H9 (cell line): Measurements from ENCODE around the gene CFL1. TPM values are rescaled to one million over a fixed set of nuclear protein-coding genes. Genes with fewer than 3 reads are reported as not detected.

ENCODE experiments used
- DNase-seq: peaks from one replicate; pipeline ENCODE4 v3.0.0-alpha.2; 2017
- H2AFZ ChIP-seq: one replicate; pipeline ENCODE4 v1.6.1; 2013; ENCODE audit warnings: mild to moderate bottlenecking, low read length, control low read depth, moderate library complexity
- H2AK5ac ChIP-seq: 2 replicates; pipeline ENCODE4 v1.6.1; 2013; ENCODE audit warnings: low read length, control low read depth, mixed read lengths; ENCODE audit not compliant: insufficient read length
- H2BK120ac ChIP-seq: one replicate; pipeline ENCODE4 v1.6.1; 2013; ENCODE audit warnings: low read depth, mild to moderate bottlenecking, low read length, control low read depth, inconsistent platforms; ENCODE audit not compliant: poor library complexity, severe bottlenecking
- H2BK12ac ChIP-seq: 2 replicates; pipeline ENCODE4 v1.6.1; 2013; ENCODE audit warnings: low read length, control low read depth, mixed read lengths, low read depth; ENCODE audit not compliant: insufficient read length
- H2BK15ac ChIP-seq: 2 replicates; pipeline ENCODE4 v1.6.1; 2013; ENCODE audit warnings: low read depth, low read length, control low read depth
- H2BK20ac ChIP-seq: one replicate; pipeline ENCODE4 v1.6.1; 2013; ENCODE audit warnings: low read depth, mild to moderate bottlenecking, low read length, control low read depth, inconsistent platforms; ENCODE audit not compliant: poor library complexity, severe bottlenecking
- H2BK5ac ChIP-seq: 2 replicates; pipeline ENCODE4 v1.6.1; 2013; ENCODE audit warnings: low read length, control low read depth, mixed read lengths; ENCODE audit not compliant: insufficient read length
- H3K14ac ChIP-seq: 2 replicates; pipeline ENCODE4 v1.6.1; 2013; ENCODE audit warnings: low read length, control low read depth; ENCODE audit not compliant: insufficient read depth
- H3K18ac ChIP-seq: 2 replicates; pipeline ENCODE4 v1.6.1; 2013; ENCODE audit warnings: low read depth, mild to moderate bottlenecking, mixed read lengths, low read length, control low read depth; ENCODE audit not compliant: insufficient read length
- H3K23ac ChIP-seq: 2 replicates; pipeline ENCODE4 v1.6.1; 2013; ENCODE audit warnings: low read length, control low read depth, mixed read lengths, low read depth; ENCODE audit not compliant: insufficient read length
- H3K23me2 ChIP-seq: 2 replicates; pipeline ENCODE4 v1.6.1; 2013; ENCODE audit warnings: low read depth, mild to moderate bottlenecking, mixed read lengths, low read length, control low read depth; ENCODE audit not compliant: insufficient read length, poor library complexity, severe bottlenecking
- H3K27ac ChIP-seq: 2 replicates; pipeline ENCODE4 v1.5.1; 2013; ENCODE audit warnings: low read length, control low read depth, mixed read lengths, low read depth; ENCODE audit not compliant: insufficient read length
- H3K27me3 ChIP-seq: 2 replicates; pipeline ENCODE4 v1.6.1; 2013; ENCODE audit warnings: low read length, control low read depth, inconsistent platforms; ENCODE audit not compliant: insufficient read depth
- H3K4ac ChIP-seq: 2 replicates; pipeline ENCODE4 v1.6.1; 2013; ENCODE audit warnings: low read depth, mild to moderate bottlenecking, control low read depth, inconsistent platforms, low read length, moderate library complexity
- H3K4me1 ChIP-seq: 2 replicates; pipeline ENCODE4 v1.6.1; 2013; ENCODE audit warnings: low read length, control low read depth, inconsistent platforms; ENCODE audit not compliant: insufficient read depth
- H3K4me2 ChIP-seq: 2 replicates; pipeline ENCODE4 v1.6.1; 2013; ENCODE audit warnings: low read length, control low read depth, mixed read lengths; ENCODE audit not compliant: insufficient read length, insufficient read depth
- H3K56ac ChIP-seq: 2 replicates; pipeline ENCODE4 v1.6.1; 2013; ENCODE audit warnings: low read depth, mild to moderate bottlenecking, mixed read lengths, low read length, control low read depth; ENCODE audit not compliant: insufficient read length
- H3K79me1 ChIP-seq: 2 replicates; pipeline ENCODE4 v1.6.1; 2013; ENCODE audit warnings: low read depth, mild to moderate bottlenecking, moderate library complexity, low read length, control low read depth, inconsistent platforms; ENCODE audit not compliant: insufficient read depth, poor library complexity, severe bottlenecking
- H3K79me2 ChIP-seq: 2 replicates; pipeline ENCODE4 v1.6.1; 2013; ENCODE audit warnings: low read length, control low read depth, inconsistent platforms; ENCODE audit not compliant: insufficient read depth
- H3K9ac ChIP-seq: 2 replicates; pipeline ENCODE4 v1.6.1; 2013; ENCODE audit warnings: low read length, control low read depth, mixed read lengths; ENCODE audit not compliant: insufficient read length; ENCODE audit errors: extremely low read depth
- H3K9me3 ChIP-seq: one replicate; pipeline ENCODE4 v1.6.1; 2013; ENCODE audit warnings: low read depth, low read length, inconsistent platforms; ENCODE audit not compliant: control insufficient read depth
- H3T11ph ChIP-seq: one replicate; pipeline ENCODE4 v1.6.1; 2013; ENCODE audit warnings: mild to moderate bottlenecking, low read length, control low read depth, inconsistent platforms
- H4K20me1 ChIP-seq: one replicate; pipeline ENCODE4 v1.6.1; 2013; ENCODE audit not compliant: control insufficient read depth, insufficient read length, insufficient read depth
- H4K5ac ChIP-seq: 2 replicates; pipeline ENCODE4 v1.6.1; 2013; ENCODE audit warnings: low read depth, mild to moderate bottlenecking, mixed read lengths, low read length, control low read depth; ENCODE audit not compliant: insufficient read length
- H4K8ac ChIP-seq: replicated peaks from 2 replicates; pipeline ENCODE4 v1.6.1; 2013; ENCODE audit warnings: low read length, control low read depth, mixed read lengths, low read depth; ENCODE audit not compliant: insufficient read length
- H4K91ac ChIP-seq: 2 replicates; pipeline ENCODE4 v1.6.1; 2013; ENCODE audit warnings: low read depth, mild to moderate bottlenecking, moderate library complexity, mixed read lengths, low read length, control low read depth; ENCODE audit not compliant: insufficient read length
- H3K27ac Mint-ChIP-seq, 3 experiments: 2 replicates in 2 of 3; 3 replicates in 1 of 3; pipeline ENCODE4 v1.8.0; 2020 to 2021; ENCODE audit warnings: mixed read lengths in 3 of 3, mild to moderate bottlenecking in 1 of 3, moderate library complexity in 1 of 3
- H3K27me3 Mint-ChIP-seq: 2 replicates; pipeline ENCODE4 v1.8.0; 2021; ENCODE audit warnings: low read depth, mild to moderate bottlenecking, moderate library complexity, mixed read lengths
- H3K36me3 Mint-ChIP-seq, 3 experiments: 2 replicates in 2 of 3; 3 replicates in 1 of 3; pipeline ENCODE4 v1.8.0; 2020 to 2021; ENCODE audit warnings: low read depth in 3 of 3, mixed read lengths in 3 of 3; ENCODE audit not compliant: insufficient read depth in 1 of 3
- H3K4me1 Mint-ChIP-seq, 2 experiments: 2 replicates each; pipeline ENCODE4 v1.8.0; 2020; ENCODE audit warnings: mixed read lengths in 2 of 2
- H3K4me3 Mint-ChIP-seq, 2 experiments: 2 replicates in 1 of 2; 3 replicates in 1 of 2; pipeline ENCODE4 v1.8.0; 2020 to 2021; ENCODE audit warnings: mild to moderate bottlenecking in 2 of 2, mixed read lengths in 2 of 2, moderate library complexity in 1 of 2
- H3K9me3 Mint-ChIP-seq, 2 experiments: 2 replicates in 1 of 2; 3 replicates in 1 of 2; pipeline ENCODE4 v1.8.0; 2020; ENCODE audit warnings: mild to moderate bottlenecking in 2 of 2, mixed read lengths in 2 of 2, moderate library complexity in 1 of 2
- CTCF ChIP-seq: fragments of 200-600 bp; sonication (generic); conservative IDR thresholded peaks from 3 replicates; pipeline ENCODE4 v1.8.0; 2021; ENCODE audit warnings: antibody characterized with exemption, mild to moderate bottlenecking
- WGBS: extraction: QIAGEN DNeasy Blood & Tissue Kit; methylation state at CpG from one replicate; pipeline ENCODE4 v1.1.7; 2013; ENCODE audit warnings: missing lambda C conversion rate, low lambda C conversion rate, mixed read lengths; ENCODE audit not compliant: insufficient read length; ENCODE audit errors: extremely low coverage; 5-methylcytosine and 5-hydroxymethylcytosine counted together
- total RNA-seq: library from RNA; stranded (reverse); gene quantifications from 2 replicates; pipeline ENCODE4 v1.2.1, GENCODE V29; 2021

The CFL1 gene
- total RNA-seq, 1 experiment from 2014 or later = 1,107 TPM

GRCh38 chr11:65869643-65870306 is 11.8 kb upstream of the CFL1 start:
- no peak overlapping the region for H2BK15ac ChIP-seq
- H3K4me2 ChIP-seq = no peak overlapping the region
- H2AK5ac ChIP-seq = no peak overlapping the region
- no peak overlapping the region for H3K56ac ChIP-seq
- no peak overlapping the region for H4K91ac ChIP-seq
- no peak overlapping the region for H2BK120ac ChIP-seq
- no peak overlapping the region for H2AFZ ChIP-seq
- H3K18ac ChIP-seq = no peak overlapping the region
- H3K23me2 ChIP-seq = peaks cover 8% of the 10 kb centered on the region
- H3K36me3 Mint-ChIP-seq = peaks cover 5 to 12% (median 11%) of the 10 kb centered on the region in 3 experiments; a peak in 5 of 7 replicates
- peaks cover 7% of the 10 kb centered on the region for H3K27me3 Mint-ChIP-seq
- no peaks in the 10 kb centered on the region for H3K9me3 ChIP-seq
- WGBS = no CpG with 5 or more reads among the region's 24 CpGs
- H3K9ac ChIP-seq = no peak overlapping the region
- no peak overlapping the region for H3K4me3 Mint-ChIP-seq
- no peaks in the 10 kb centered on the region for H4K20me1 ChIP-seq
- H3K27ac Mint-ChIP-seq = no peak overlapping the region
- H3K27me3 ChIP-seq = peaks cover 3% of the 10 kb centered on the region; the same call in 1 of the 2 replicates
- no peaks in the 10 kb centered on the region for H3K79me1 ChIP-seq
- H3K27ac ChIP-seq = no peak overlapping the region
- no peaks in the 10 kb centered on the region; a peak in 1 of 5 replicates for H3K9me3 Mint-ChIP-seq
- DNase-seq = no peak
- H3K4me1 Mint-ChIP-seq = peaks cover 15 to 20% of the 10 kb centered on the region in 2 experiments
- no peak overlapping the region for H3T11ph ChIP-seq
- H2BK20ac ChIP-seq = no peak overlapping the region
- no peak overlapping the region for H3K4ac ChIP-seq
- H4K8ac ChIP-seq = no peak overlapping the region
- H2BK12ac ChIP-seq = no peak overlapping the region
- H3K4me1 ChIP-seq = no peaks in the 10 kb centered on the region
- no peak overlapping the region for H2BK5ac ChIP-seq
- H3K79me2 ChIP-seq = no peaks in the 10 kb centered on the region
- no peak overlapping the region for H3K14ac ChIP-seq
- no peak overlapping the region for H3K23ac ChIP-seq
- TF ChIP-seq CTCF = no peak
- H4K5ac ChIP-seq = no peak overlapping the region
